ENCODE measurements around the gene PTGDR2.

DNA sequence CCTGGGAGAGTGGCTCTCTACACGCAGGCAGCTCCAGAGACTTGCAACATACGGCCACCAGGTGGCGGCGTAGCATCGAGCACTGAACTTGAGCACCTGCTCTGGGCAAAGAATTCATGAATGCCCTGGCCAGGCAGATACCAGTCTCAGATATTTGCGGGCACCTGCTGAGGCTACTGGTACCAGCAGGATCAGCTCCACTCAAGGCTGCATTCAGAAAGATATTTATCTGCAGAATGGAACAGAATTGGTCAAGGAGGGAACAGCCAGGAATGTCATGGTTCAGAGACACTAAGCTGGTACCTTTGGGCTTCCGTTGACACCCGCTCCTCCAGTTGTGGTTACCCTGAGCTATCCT lies 24.6 kb downstream of the PTGDR2 start:
- TF ChIP-seq JUND (IDR thresholded peaks at IDR 0.05) (no peak), YY1 (IDR thresholded peaks at IDR 0.05) (no peak), CTCF (IDR thresholded peaks at IDR 0.05; ENCODE audit: low read depth, low read length, missing input control) (peak; percentile 87), ATF3 (IDR thresholded peaks at IDR 0.05) (no peak), REST (IDR thresholded peaks at IDR 0.05) (no peak), TAF1 (conservative IDR thresholded peaks at IDR 0.05) (no peak), SP1 (IDR thresholded peaks at IDR 0.05) (no peak), GABPA (IDR thresholded peaks at IDR 0.05 in 1 of 2, conservative IDR thresholded peaks at IDR 0.05 in 1 of 2) (no peak), FOXA1 (IDR thresholded peaks at IDR 0.05) (no peak), RAD21 (IDR thresholded peaks at IDR 0.05) (peak; percentile 99), FOXA2 (IDR thresholded peaks at IDR 0.05) (no peak), ZBTB33 (IDR thresholded peaks at IDR 0.05) (no peak)
- TF ChIP-seq, protein P1, sequence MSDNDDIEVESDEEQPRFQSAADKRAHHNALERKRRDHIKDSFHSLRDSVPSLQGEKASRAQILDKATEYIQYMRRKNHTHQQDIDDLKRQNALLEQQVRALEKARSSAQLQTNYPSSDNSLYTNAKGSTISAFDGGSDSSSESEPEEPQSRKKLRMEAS (IDR thresholded peaks at IDR 0.05): no peak

All from liver (tissue), 3 donors.